ENCODE data around the gene ZFAND3. TPM values are rescaled to one million over a fixed set of nuclear protein-coding genes. Genes with fewer than 3 reads are reported as not detected.

The ZFAND3 gene
- total RNA-seq, 4 donors from 2014 or later: 45.0 to 55.2 (median 49.5) TPM

- H3K4me1 ChIP-seq: peaks cover 0 to 8% of the 10 kb centered on the region in 2 donors
- no peaks in the 10 kb centered on the region for H3K27me3 ChIP-seq
- no peaks in the 10 kb centered on the region for H3K9me3 ChIP-seq
- intact Hi-C loops (cut with DNase I; ENCODE audit: low total_unique reads) (no loop called here), in situ Hi-C loops (cut with MboI; ENCODE audit: low sequenced_read_pairs in 4 of 4) (no loop called here)
- DNase-seq: no peak
- H3K4me3 ChIP-seq: no peak overlapping the region
- TF ChIP-seq POLR2A (IDR thresholded peaks at IDR 0.05) (no peak), CTCF (IDR thresholded peaks at IDR 0.05 in 4 of 5, conservative IDR thresholded peaks at IDR 0.05 in 1 of 5) (no peak)
- no peaks in the 10 kb centered on the region for H3K36me3 ChIP-seq
- no peak for ATAC-seq
- H3K27ac ChIP-seq: no peak overlapping the region
Measured at GRCh38 chr6:38151580-38152500, 332.3 kb downstream of the ZFAND3 start.

- H3K36me3 ChIP-seq: no peaks in the 10 kb centered on the region
- DNase-seq: no peak
- in situ Hi-C loops (cut with MboI; ENCODE audit: low sequenced_read_pairs in 4 of 4): no loop called here
- no peaks in the 10 kb centered on the region for H3K27me3 ChIP-seq
- intact Hi-C loops (cut with DNase I; ENCODE audit: low total_unique reads): no loop called here
- H3K4me3 ChIP-seq: no peak overlapping the region
- H3K27ac ChIP-seq: no peak overlapping the region
- TF ChIP-seq CTCF (IDR thresholded peaks at IDR 0.05 in 4 of 5, conservative IDR thresholded peaks at IDR 0.05 in 1 of 5) (no peak), POLR2A (IDR thresholded peaks at IDR 0.05) (no peak)
- no peak for ATAC-seq
- peaks cover 0 to under 1% of the 10 kb centered on the region in 2 donors for H3K4me1 ChIP-seq
- no peaks in the 10 kb centered on the region for H3K9me3 ChIP-seq
Measured at GRCh38 chr6:38152620-38153019, 333.1 kb downstream of the ZFAND3 start.

GRCh38 chr6:38153076-38153797 is 333.7 kb downstream of the ZFAND3 start:
- no peaks in the 10 kb centered on the region for H3K4me1 ChIP-seq
- in situ Hi-C loops (cut with MboI; ENCODE audit: low sequenced_read_pairs in 4 of 4): no loop called here
- H3K36me3 ChIP-seq: no peaks in the 10 kb centered on the region
- intact Hi-C loops (cut with DNase I; ENCODE audit: low total_unique reads): no loop called here
- no peak overlapping the region for H3K27ac ChIP-seq
- ATAC-seq: no peak
- DNase-seq: no peak
- TF ChIP-seq POLR2A (IDR thresholded peaks at IDR 0.05): no peak
- TF ChIP-seq CTCF (IDR thresholded peaks at IDR 0.05 in 4 of 5, conservative IDR thresholded peaks at IDR 0.05 in 1 of 5): no peak
- H3K9me3 ChIP-seq: no peaks in the 10 kb centered on the region
- H3K4me3 ChIP-seq: no peak overlapping the region
- H3K27me3 ChIP-seq: no peaks in the 10 kb centered on the region

- Histone ChIP-seq H3K4me3 (no peak overlapping the region), H3K27ac (no peak overlapping the region), H3K36me3 (no peaks in the 10 kb centered on the region), H3K9me3 (no peaks in the 10 kb centered on the region), H3K4me1 (no peaks in the 10 kb centered on the region), H3K27me3 (no peaks in the 10 kb centered on the region)
- intact Hi-C loops (cut with DNase I; ENCODE audit: low total_unique reads) (no loop called here), in situ Hi-C loops (cut with MboI; ENCODE audit: low sequenced_read_pairs in 4 of 4) (no loop called here)
- TF ChIP-seq CTCF (IDR thresholded peaks at IDR 0.05 in 4 of 5, conservative IDR thresholded peaks at IDR 0.05 in 1 of 5): no peak
- no peak for TF ChIP-seq POLR2A (IDR thresholded peaks at IDR 0.05)
- DNase-seq: no peak
- ATAC-seq: no peak
Measured at GRCh38 chr6:38153798-38154345, 334.3 kb downstream of the ZFAND3 start.

Measured in gastrocnemius medialis (tissue), 4 donors.